ENCODE results near the gene SULT6B1. TPM values are rescaled to one million over a fixed set of nuclear protein-coding genes. Genes with fewer than 3 reads are reported as not detected.

The SULT6B1 gene
- total RNA-seq, 1 donor from 2014 or later, result not detected

- DNase-seq, result no peak
- TF ChIP-seq CTCF (IDR thresholded peaks at IDR 0.05), result no peak
- Histone ChIP-seq H3K27me3 (no peaks in the 10 kb centered on the region), H3K9me3 (no peaks in the 10 kb centered on the region), H3K4me3 (no peak overlapping the region), H3K4me1 (no peaks in the 10 kb centered on the region), H3K36me3 (no peaks in the 10 kb centered on the region), H3K27ac (no peak overlapping the region)
- no peak for ATAC-seq
- intact Hi-C loops (cut with DNase I), result no loop called here
Measured at GRCh38 chr2:37180640-37181039, 7.8 kb downstream of the SULT6B1 start.

DNA sequence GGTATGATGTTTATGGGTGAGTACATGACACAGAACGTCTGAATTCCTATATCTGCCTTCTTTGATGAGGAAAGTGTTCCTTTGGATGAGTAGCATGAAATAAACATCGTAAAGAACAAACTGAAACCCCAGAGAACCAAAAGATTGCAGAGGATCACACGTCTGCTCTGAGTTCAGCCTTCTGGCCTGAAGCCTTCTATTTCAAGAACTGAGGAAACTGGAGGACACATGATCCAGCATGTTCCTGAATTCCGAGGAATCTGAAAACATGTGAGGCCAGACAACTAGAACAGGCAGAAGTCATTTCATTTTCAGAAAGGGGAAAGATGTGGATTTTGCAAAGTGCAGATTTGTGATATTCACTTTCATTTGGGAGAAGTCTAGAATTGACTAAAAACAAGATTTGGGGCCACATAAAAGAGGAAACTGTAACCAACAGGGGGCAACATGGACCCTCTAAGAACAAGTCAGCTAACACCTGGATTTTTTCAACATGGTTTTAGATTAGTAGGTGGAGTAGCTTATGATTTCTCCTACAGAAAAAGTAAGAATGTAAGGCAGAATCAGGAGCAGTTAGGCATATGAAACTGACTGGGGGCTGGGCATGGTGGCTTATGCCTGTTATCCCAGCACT lies 8.3 kb downstream of the SULT6B1 start:
- H3K4me1 ChIP-seq, result no peaks in the 10 kb centered on the region
- no peak overlapping the region for H3K27ac ChIP-seq
- no peak overlapping the region for H3K4me3 ChIP-seq
- intact Hi-C loops (cut with DNase I), result no loop called here
- no peaks in the 10 kb centered on the region for H3K36me3 ChIP-seq
- peak; percentile 77 for ATAC-seq
- H3K27me3 ChIP-seq, result no peaks in the 10 kb centered on the region
- no peak for TF ChIP-seq CTCF (IDR thresholded peaks at IDR 0.05)
- no peak for DNase-seq
- H3K9me3 ChIP-seq, result no peaks in the 10 kb centered on the region

- Histone ChIP-seq H3K27me3 (no peaks in the 10 kb centered on the region), H3K36me3 (no peaks in the 10 kb centered on the region), H3K27ac (no peak overlapping the region), H3K9me3 (no peaks in the 10 kb centered on the region), H3K4me1 (no peaks in the 10 kb centered on the region), H3K4me3 (no peak overlapping the region)
- intact Hi-C loops (cut with DNase I), result no loop called here
- DNase-seq, result no peak
- TF ChIP-seq CTCF (IDR thresholded peaks at IDR 0.05), result no peak
- no peak for ATAC-seq
Measured at GRCh38 chr2:37173741-37174140, 14.7 kb downstream of the SULT6B1 start.

DNA sequence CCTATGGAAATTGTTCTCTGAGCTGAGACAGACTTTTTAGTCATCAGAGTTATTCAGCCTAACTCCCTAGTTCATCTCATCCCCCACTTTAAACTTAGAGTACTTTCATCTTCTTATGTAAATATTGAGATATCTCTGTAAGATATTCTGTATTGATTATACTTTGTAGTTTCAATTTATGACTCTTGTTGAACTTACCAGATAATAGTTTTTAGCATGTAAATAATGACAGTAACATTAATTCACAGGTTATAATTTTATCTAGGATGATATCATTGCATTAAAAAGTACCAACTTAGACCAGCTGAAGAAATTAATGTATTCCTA lies 16.9 kb downstream of the SULT6B1 start:
- intact Hi-C loops (cut with DNase I), result no loop called here
- Histone ChIP-seq H3K36me3 (no peaks in the 10 kb centered on the region), H3K9me3 (no peaks in the 10 kb centered on the region), H3K4me1 (no peaks in the 10 kb centered on the region), H3K27me3 (no peaks in the 10 kb centered on the region), H3K27ac (no peak overlapping the region), H3K4me3 (no peak overlapping the region)
- TF ChIP-seq CTCF (IDR thresholded peaks at IDR 0.05), result no peak
- DNase-seq (no peak), ATAC-seq (no peak)

DNA sequence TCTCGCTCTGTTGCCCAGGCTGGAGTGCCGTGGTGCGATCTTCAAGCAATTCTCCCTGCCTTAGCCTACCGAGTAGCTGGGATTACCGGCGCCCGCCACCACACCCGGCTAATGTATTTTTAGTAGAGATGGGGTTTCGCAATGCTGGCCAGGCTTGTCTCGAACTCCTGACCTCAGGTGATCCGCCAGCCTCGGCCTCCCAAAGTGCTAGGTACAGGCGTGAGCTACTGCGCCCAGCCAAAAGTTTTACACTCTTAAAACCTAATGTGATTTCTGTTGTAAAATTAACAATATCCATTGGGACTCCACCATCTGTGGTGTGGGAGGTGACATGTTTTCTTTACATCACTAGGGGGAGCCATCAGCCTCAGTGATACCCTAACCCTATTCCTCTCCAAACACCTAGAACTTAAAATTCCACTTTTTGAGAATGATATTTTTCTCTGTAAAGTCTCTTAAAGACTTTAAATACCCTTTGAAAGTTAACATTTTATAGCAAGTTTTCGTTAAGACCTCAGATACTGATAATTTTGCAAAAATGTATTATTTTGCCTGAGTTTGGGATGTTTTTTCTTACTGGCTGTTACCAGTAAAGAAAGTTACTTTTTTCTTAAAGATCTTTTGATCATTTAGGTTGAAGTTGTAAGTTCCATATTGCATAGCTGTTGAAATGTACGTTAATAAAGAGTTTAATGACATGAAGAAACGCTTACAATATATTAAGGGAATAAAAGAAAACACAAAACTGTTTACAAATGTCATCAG lies 20.1 kb downstream of the SULT6B1 start:
- no peak overlapping the region for H3K27ac ChIP-seq
- peak; percentile 92 for ATAC-seq
- intact Hi-C loops (cut with DNase I), result no loop called here
- no peak for DNase-seq
- no peaks in the 10 kb centered on the region for H3K36me3 ChIP-seq
- H3K4me3 ChIP-seq, result no peak overlapping the region
- TF ChIP-seq CTCF (IDR thresholded peaks at IDR 0.05), result peak; percentile 71
- H3K27me3 ChIP-seq, result no peaks in the 10 kb centered on the region
- H3K9me3 ChIP-seq, result peaks cover 6% of the 10 kb centered on the region
- no peaks in the 10 kb centered on the region for H3K4me1 ChIP-seq

Data from upper lobe of right lung (tissue), 1 donor.